Measurements from ENCODE around the gene GRB10. TPM values are rescaled to one million over a fixed set of nuclear protein-coding genes. Genes with fewer than 3 reads are reported as not detected.
"Not testable (repeated sequence)": the region's sequence is repeated elsewhere in the genome, so short reads cannot be mapped to it uniquely, and the experiment has no call there.

The GRB10 gene
- total RNA-seq, 2 experiments from 2014 or later, result 8.4 to 9.9 TPM

DNA sequence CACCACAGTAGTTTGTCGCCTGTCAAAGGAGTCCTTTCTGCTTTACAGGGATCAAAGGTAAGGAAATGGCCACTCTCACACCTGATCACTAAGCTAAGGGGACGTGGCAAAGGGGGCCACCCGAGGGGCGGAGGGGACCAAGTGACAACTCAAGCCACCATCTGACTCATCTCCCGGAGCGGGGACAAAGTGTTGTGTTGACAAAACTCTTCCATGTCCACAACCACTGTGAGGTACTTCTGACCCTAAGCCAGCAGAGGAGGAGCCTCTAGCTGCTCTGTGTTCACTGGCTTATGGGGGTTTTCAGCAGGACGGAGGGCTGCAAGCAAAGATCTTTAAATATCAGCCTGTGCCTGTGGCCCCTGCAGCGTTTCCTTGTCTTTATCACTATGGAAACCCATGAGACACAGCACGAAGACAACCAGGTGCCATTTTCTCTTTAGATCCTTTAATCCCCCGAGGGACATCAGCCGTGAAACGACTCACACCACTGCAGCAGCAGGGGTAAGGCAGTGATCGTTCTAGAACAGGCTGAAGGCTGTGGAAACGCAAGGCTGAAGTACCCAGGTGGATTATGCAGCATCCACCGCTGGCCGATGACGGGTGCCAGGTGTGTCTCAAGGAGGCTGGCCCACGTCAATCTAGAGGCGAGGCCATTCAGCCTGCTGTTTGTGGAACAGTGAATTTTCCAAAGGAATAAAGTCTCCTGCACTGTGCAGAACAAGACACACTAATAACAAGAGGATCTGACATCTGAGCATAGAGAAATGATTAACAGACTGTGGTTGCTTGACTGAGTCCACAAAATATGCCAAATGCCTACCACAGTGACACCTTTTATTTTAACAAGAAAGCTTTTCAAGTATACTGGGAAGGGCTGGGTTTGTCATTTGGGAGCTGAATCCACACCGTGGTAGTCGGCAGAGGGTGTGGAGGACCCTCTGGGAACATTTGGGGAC lies 190.9 kb downstream of the GRB10 start:
- ChIA-PET POLR2A (no interaction called here), CTCF (interaction anchor here (1.0 kb wide), 1 partner anchor 123 kb away, joined by 3 read pairs; no protein-coding TSS in a partner anchor)
- H3K36me3 Mint-ChIP-seq, result peaks cover 6% of the 10 kb centered on the region
- no peaks in the 10 kb centered on the region for H3K9me3 Mint-ChIP-seq
- intact Hi-C loops (cut with micrococcal nuclease), result no loop called here
- DNase-seq, result no peak
- no peak overlapping the region for H3K27ac Mint-ChIP-seq
- peaks cover 10% of the 10 kb centered on the region for H3K27me3 Mint-ChIP-seq
- H3K4me1 Mint-ChIP-seq (ENCODE audit: low read depth), result peaks cover 21% of the 10 kb centered on the region
- H3K4me3 Mint-ChIP-seq, result no peak overlapping the region

DNA sequence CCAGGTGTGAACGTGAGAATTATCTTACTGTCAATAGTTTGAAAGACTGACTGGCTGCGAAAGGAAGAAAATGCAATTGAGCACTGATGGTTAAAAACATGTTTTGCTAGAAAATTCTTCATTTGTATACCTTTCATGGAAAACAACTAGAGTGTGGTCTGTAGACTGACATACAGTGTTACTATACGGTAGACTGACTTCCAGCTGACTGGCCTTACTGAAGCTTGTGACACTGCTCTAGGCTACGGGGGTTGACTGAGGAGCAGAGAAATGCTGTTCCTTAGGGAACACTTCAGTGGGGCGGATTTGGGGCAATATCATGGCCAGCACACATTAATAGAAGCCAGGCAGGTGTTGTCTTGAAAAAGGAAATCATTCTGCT lies 191.6 kb downstream of the GRB10 start:
- intact Hi-C loops (cut with micrococcal nuclease), result no loop called here
- Mint-ChIP-seq H3K4me1 (ENCODE audit: low read depth) (peaks cover 21% of the 10 kb centered on the region), H3K36me3 (peaks cover 6% of the 10 kb centered on the region), H3K9me3 (no peaks in the 10 kb centered on the region), H3K27ac (no peak overlapping the region), H3K4me3 (no peak overlapping the region), H3K27me3 (peaks cover 8% of the 10 kb centered on the region)
- CTCF ChIA-PET, result no interaction called here
- no peak for DNase-seq
- POLR2A ChIA-PET, result no interaction called here

DNA sequence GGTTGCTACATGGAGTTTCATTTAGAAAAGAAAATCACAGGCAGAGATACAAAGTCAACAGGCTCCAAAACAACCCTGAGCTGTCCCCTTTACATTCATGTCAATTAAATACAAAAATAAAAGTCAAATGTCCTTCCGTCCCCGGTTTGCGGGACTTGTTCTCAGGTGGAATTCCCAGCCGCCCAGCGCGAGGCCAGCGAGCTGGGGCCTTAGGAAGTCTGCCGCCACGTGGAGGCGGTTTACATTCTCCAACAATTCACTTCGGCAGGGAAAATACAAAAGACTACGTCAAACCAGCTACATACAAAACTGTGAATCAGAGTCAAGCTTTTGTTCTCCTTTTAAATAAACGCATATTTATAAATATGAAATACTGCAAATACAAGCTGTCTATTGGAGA lies 192.2 kb downstream of the GRB10 start:
- no peak for DNase-seq
- intact Hi-C loops (cut with micrococcal nuclease), result no loop called here
- H3K27me3 Mint-ChIP-seq, result peaks cover 8% of the 10 kb centered on the region
- no peak overlapping the region for H3K4me3 Mint-ChIP-seq
- POLR2A ChIA-PET, result no interaction called here
- peaks cover 6% of the 10 kb centered on the region for H3K36me3 Mint-ChIP-seq
- H3K9me3 Mint-ChIP-seq, result no peaks in the 10 kb centered on the region
- CTCF ChIA-PET, result interaction anchor here (1.0 kb wide), 1 partner anchor 498 kb away, joined by 3 read pairs; the partner anchor contains the start of gene ZPBP
- no peak overlapping the region for H3K27ac Mint-ChIP-seq
- peaks cover 16% of the 10 kb centered on the region for H3K4me1 Mint-ChIP-seq (ENCODE audit: low read depth)

DNA sequence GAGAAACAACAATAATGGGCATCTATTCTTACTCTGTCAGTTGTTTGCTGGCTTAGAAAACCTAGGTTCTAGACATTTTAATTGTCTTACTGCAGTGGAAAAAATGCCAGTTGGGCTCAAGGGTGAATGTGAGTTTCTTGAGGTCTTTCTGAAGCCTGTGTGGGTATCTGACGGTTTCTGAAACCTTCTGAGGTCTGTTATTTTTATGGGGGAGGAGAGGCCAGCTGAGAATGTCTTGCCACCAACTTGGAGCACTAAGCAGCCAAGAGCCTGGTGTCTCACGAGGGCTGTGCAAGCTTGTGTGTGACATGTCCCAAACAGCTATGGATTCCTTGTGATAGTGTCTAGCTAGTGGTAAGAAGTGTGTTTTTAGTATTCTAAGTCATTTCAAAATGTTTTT lies 193.3 kb downstream of the GRB10 start:
- Mint-ChIP-seq H3K27ac (no peak overlapping the region), H3K9me3 (peaks cover under 1% of the 10 kb centered on the region), H3K36me3 (peaks cover 6% of the 10 kb centered on the region), H3K4me1 (ENCODE audit: low read depth) (peaks cover 4% of the 10 kb centered on the region), H3K27me3 (peaks cover 8% of the 10 kb centered on the region), H3K4me3 (no peak overlapping the region)
- CTCF ChIA-PET, result interaction anchor here (0.7 to 1.8 kb wide), 5 partner anchors 14 to 90 kb away, joined by 3 to 8 read pairs (median 3); no protein-coding TSS in a partner anchor
- no peak for DNase-seq
- intact Hi-C loops (cut with micrococcal nuclease), result no loop called here
- POLR2A ChIA-PET, result no interaction called here

DNA sequence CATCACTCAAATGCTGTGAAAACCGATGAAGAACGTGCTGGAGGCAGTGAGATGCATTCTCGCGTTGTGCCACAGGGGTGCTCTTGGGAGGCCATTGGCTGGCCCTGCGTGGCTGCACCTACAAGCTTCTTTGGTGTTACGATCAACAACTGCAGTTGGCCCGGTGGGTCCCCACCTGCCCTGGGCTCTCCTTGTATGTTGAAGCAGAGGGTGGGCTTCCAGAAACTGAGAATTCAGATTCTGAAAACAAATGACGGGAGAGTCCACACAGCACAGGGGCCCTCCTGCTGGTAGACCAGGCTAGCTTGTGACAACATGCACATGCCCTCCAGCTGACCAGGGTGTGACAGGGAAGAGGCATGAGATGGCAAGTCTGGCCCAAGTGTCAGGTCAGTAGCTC lies 193.8 kb downstream of the GRB10 start:
- H3K27ac Mint-ChIP-seq, result no peak overlapping the region
- intact Hi-C loops (cut with micrococcal nuclease), result no loop called here
- H3K27me3 Mint-ChIP-seq, result peaks cover 8% of the 10 kb centered on the region
- ChIA-PET CTCF (interaction anchor here (0.8 to 1.8 kb wide), 4 partner anchors 42 to 91 kb away, joined by 3 to 8 read pairs (median 3); no protein-coding TSS in a partner anchor), POLR2A (no interaction called here)
- peaks cover 6% of the 10 kb centered on the region for H3K36me3 Mint-ChIP-seq
- no peak overlapping the region for H3K4me3 Mint-ChIP-seq
- H3K9me3 Mint-ChIP-seq, result peaks cover 5% of the 10 kb centered on the region
- no peaks in the 10 kb centered on the region for H3K4me1 Mint-ChIP-seq (ENCODE audit: low read depth)
- no peak for DNase-seq

DNA sequence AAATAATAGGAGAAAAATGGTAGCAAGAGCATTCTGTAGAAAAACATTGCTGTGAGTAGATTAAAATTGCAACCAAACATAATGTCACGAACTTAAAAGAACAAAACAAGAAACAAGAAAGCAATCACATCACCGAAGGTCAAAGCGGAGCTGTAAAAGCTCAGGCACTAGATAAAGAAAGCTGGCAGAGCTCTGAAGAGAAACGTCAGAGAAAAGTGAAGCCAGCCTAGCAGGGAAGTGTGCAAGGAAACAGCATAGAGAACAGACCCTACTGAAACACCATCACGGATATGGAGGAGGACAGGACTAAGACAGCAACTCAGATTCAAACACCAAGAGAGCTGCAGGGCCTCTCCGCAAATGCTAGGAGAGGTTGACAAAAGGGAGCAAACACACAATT lies 195.0 kb downstream of the GRB10 start:
- intact Hi-C loops (cut with micrococcal nuclease), result no loop called here
- ChIA-PET CTCF (interaction anchor here (1.5 to 1.8 kb wide), 2 partner anchors 45 to 119 kb away, joined by 5 to 8 read pairs; no protein-coding TSS in a partner anchor), POLR2A (no interaction called here)
- H3K27ac Mint-ChIP-seq, result no peak overlapping the region
- H3K4me3 Mint-ChIP-seq, result no peak overlapping the region
- H3K4me1 Mint-ChIP-seq (ENCODE audit: low read depth), result no peaks in the 10 kb centered on the region
- H3K9me3 Mint-ChIP-seq, result peaks cover 17% of the 10 kb centered on the region
- H3K27me3 Mint-ChIP-seq, result peaks cover 8% of the 10 kb centered on the region
- no peak for DNase-seq
- peaks cover 4% of the 10 kb centered on the region for H3K36me3 Mint-ChIP-seq

DNA sequence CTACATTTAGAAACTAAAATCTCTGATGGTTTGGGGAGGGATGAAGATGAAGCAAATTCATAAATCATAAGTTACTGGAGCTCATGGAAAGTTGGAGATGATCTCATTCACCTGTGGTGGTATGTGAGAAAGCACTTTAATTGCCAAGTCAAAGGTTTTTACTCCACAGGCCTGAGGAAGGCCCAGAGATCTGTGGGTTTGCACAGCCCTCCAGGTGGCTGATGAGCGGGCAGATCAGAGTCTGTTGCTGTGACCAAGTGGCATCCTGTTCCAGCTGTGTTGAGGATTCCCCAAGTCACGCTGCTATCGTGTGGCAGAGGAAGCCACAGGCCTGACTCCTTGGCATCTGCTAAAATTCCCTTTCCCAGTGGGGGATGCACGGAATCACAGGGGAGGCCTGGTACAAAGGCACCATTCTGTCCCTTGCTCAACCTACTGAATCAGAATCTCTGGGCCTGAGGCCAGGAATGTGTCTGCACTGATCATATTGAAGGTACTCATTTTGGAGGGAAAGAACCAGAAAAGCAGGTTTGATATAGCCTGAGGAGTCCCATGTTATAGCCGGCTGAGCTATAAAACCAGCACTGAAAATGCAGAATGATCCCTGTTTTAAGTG lies 197.8 kb downstream of the GRB10 start:
- Mint-ChIP-seq H3K9me3 (peaks cover 23% of the 10 kb centered on the region), H3K4me1 (ENCODE audit: low read depth) (no peaks in the 10 kb centered on the region), H3K4me3 (no peak overlapping the region), H3K36me3 (no peaks in the 10 kb centered on the region), H3K27me3 (peaks cover 9% of the 10 kb centered on the region), H3K27ac (no peak overlapping the region)
- DNase-seq, result no peak
- intact Hi-C loops (cut with micrococcal nuclease), result no loop called here
- CTCF ChIA-PET, result no interaction called here
- POLR2A ChIA-PET, result no interaction called here

DNA sequence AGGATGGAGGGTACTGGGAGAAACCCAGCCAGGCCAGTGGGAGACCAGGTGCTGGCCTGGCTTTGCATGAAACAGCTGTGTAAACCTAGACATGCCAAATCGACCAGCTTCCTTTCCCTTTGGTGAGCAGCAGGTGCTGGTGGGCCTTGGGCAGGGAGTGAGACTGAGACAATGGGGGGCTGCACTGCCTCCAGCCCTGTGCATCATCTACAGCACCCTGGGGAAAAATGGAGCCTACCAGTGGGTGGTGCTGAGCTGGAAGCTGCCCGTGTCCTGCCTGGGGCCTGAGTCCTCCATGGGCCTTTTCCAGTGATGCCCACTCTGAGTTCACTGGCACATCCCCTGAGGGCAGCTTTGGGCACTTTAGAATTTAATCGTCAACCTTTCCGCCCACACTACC lies 198.3 kb downstream of the GRB10 start:
- H3K4me1 Mint-ChIP-seq (ENCODE audit: low read depth), result no peaks in the 10 kb centered on the region
- H3K9me3 Mint-ChIP-seq, result peaks cover 23% of the 10 kb centered on the region
- H3K27ac Mint-ChIP-seq, result no peak overlapping the region
- no peak overlapping the region for H3K4me3 Mint-ChIP-seq
- H3K27me3 Mint-ChIP-seq, result peaks cover 9% of the 10 kb centered on the region
- no peak for DNase-seq
- ChIA-PET CTCF (no interaction called here), POLR2A (no interaction called here)
- intact Hi-C loops (cut with micrococcal nuclease), result no loop called here
- H3K36me3 Mint-ChIP-seq, result no peaks in the 10 kb centered on the region

DNA sequence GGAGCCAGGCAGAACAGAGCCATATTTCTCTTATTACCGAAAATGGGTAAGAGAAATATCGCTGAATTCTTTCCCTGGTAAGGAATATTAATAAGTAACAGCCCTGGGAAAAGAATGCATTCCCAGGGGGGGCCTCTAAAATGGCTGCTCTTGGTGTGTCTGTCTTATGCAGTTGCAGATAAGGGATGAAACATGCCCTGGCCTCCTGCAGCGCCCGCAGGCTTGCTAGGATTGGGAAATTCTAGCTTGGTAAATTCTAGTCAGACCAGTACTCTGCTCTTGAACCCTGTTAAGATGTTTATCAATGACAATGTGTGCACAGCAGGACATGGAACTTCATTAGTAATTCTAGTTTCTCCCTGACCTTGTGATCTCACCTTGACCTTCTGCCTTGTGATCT lies 199.4 kb downstream of the GRB10 start:
- H3K27ac Mint-ChIP-seq; intact Hi-C loops (cut with micrococcal nuclease); DNase-seq; H3K4me3 Mint-ChIP-seq; POLR2A ChIA-PET; H3K36me3 Mint-ChIP-seq; H3K4me1 Mint-ChIP-seq (ENCODE audit: low read depth); H3K27me3 Mint-ChIP-seq; CTCF ChIA-PET: not testable (repeated sequence)
- H3K9me3 Mint-ChIP-seq, result peaks cover 23% of the 10 kb centered on the region

DNA sequence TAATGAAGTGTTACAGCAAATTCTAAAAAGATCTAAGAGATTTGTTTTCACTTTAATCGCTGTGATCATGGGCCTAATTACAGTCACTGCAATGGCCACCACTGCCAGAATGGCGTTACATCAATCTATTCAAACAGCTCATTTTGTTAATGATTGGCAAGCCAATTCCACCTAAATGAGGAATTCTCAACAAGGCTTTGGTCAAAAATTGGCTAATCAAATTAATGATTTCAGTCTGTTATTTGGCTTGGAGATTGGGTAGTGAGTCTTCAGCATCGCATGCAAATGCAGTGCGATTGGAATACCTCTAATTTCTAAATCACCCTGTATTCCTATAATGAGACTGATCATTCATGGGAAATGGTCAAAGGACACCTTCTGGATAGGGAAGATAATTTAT lies 200.4 kb downstream of the GRB10 start:
- POLR2A ChIA-PET; H3K36me3 Mint-ChIP-seq; H3K27ac Mint-ChIP-seq; CTCF ChIA-PET; intact Hi-C loops (cut with micrococcal nuclease); DNase-seq; H3K4me3 Mint-ChIP-seq; H3K4me1 Mint-ChIP-seq (ENCODE audit: low read depth); H3K27me3 Mint-ChIP-seq: not testable (repeated sequence)
- H3K9me3 Mint-ChIP-seq, result peaks cover 30% of the 10 kb centered on the region

DNA sequence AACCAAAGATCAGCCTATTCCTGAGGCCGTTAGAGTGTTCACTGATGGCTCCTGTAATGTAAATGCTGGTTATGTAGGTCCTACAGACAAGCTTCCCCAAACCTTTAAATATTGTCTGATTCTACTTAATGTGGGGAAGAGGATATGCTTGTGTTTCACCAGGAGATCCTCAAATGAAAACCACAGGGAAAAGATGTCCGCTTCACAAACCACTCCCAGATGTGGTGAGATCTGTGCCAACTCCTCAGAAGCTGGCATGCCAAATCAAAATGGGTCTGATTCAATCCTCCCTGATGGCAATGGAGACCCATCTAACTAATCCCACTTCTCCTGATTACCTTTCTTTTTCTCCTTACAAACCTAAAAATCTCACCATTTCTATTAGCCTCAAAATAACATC lies 202.0 kb downstream of the GRB10 start:
- CTCF ChIA-PET; H3K27me3 Mint-ChIP-seq; intact Hi-C loops (cut with micrococcal nuclease); POLR2A ChIA-PET; H3K4me3 Mint-ChIP-seq; H3K36me3 Mint-ChIP-seq; DNase-seq; H3K4me1 Mint-ChIP-seq (ENCODE audit: low read depth); H3K27ac Mint-ChIP-seq: not testable (repeated sequence)
- H3K9me3 Mint-ChIP-seq, result peaks cover 37% of the 10 kb centered on the region

DNA sequence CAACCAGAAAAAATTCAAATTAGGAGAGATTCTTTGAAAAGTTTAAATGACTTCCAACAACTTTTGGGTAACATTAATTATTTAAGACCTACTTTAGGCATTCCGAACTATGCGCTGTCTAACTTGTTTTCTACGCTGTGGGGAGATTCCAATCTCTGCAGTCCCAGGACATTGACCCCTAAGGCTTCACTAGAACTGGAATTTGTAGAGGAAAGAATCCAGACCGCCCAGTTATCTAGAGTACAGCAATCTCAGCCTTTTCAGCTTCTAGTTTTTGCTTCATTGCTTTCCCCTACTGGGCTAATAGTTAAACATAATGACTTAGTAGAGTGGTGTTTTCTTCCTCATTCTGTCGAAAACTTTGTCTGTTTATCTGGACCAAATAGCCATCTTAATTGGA lies 202.6 kb downstream of the GRB10 start:
- Mint-ChIP-seq H3K4me3 (no peak overlapping the region), H3K27ac (no peak overlapping the region), H3K27me3 (peaks cover 5% of the 10 kb centered on the region), H3K4me1 (ENCODE audit: low read depth) (no peaks in the 10 kb centered on the region), H3K9me3 (peaks cover 37% of the 10 kb centered on the region), H3K36me3 (peaks cover 2% of the 10 kb centered on the region)
- CTCF ChIA-PET, result no interaction called here
- POLR2A ChIA-PET, result no interaction called here
- no peak for DNase-seq
- intact Hi-C loops (cut with micrococcal nuclease), result no loop called here
